GM19043 (cell line): ENCODE data around the gene GMDS.

Experiments
- ATAC-seq: cut with Tn5 transposase; IDR thresholded peaks from one replicate; pipeline ENCODE4 v1.9.1; 2021; ENCODE audit warnings: low read depth; ENCODE audit not compliant: unreplicated experiment

GMDS gene

GRCh38 chr6:2016040-2016439 lies 229.4 kb downstream of the GMDS start:
- ATAC-seq = no peak

GRCh38 chr6:2008383-2008976 lies 236.9 kb downstream of the GMDS start:
- no peak for ATAC-seq

GRCh38 chr6:2007165-2007564 lies 238.2 kb downstream of the GMDS start:
- ATAC-seq = no peak

DNA sequence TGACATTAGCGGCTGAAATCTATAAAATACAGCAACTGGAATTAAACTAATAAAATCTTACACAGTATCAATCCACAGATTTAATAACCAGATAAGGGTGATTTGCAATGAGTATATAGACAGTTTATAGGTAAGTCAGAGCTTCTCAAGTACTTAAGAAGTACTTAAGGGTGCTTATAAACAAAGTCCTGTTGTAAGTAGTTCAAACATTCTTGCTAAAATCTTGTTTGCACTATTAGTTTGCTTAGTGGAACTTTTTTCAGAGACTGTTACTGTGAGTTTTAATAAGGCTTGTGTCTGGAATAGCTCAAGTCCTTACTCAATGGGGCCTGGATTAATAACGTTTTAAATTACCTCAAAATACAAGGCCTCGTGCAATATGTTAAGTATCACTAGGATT lies 240.5 kb downstream of the GMDS start:
- no peak for ATAC-seq

- no peak for ATAC-seq
Observed at GRCh38 chr6:2000962-2001361, 244.4 kb downstream of the GMDS start.

DNA sequence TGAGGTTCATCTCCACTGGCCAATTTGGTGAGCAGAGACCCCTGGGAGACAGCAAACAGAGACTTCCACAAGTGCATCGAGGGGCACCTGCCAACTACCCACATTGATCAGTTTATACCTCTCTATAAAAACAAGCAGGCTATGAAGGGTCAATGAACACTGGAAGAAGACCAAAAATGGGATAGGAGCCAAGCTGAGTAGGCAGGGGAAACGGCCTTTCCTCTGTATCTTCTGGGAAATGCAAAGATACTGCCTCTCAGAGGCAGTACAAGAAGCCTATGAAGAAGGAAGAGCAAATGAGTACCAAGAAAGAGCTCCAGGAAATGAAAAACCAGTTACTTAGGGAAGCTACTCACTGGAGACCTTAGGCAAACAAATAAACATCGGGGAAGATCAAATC lies 247.7 kb downstream of the GMDS start:
- ATAC-seq = no peak

- no peak for ATAC-seq
Observed at GRCh38 chr6:1995636-1996035, 249.8 kb downstream of the GMDS start.

GRCh38 chr6:1993042-1993441 lies 252.4 kb downstream of the GMDS start:
- no peak for ATAC-seq

GRCh38 chr6:1991332-1991878 lies 254.0 kb downstream of the GMDS start:
- no peak for ATAC-seq

- ATAC-seq = no peak
Observed at GRCh38 chr6:1988843-1989242, 256.6 kb downstream of the GMDS start.

- no peak for ATAC-seq
Observed at GRCh38 chr6:1987640-1988039, 257.8 kb downstream of the GMDS start.

GRCh38 chr6:1986454-1987243 lies 258.8 kb downstream of the GMDS start:
- ATAC-seq = no peak

- ATAC-seq = no peak
Observed at GRCh38 chr6:1984346-1984994, 260.9 kb downstream of the GMDS start.

GRCh38 chr6:1983850-1984249 lies 261.6 kb downstream of the GMDS start:
- no peak for ATAC-seq

DNA sequence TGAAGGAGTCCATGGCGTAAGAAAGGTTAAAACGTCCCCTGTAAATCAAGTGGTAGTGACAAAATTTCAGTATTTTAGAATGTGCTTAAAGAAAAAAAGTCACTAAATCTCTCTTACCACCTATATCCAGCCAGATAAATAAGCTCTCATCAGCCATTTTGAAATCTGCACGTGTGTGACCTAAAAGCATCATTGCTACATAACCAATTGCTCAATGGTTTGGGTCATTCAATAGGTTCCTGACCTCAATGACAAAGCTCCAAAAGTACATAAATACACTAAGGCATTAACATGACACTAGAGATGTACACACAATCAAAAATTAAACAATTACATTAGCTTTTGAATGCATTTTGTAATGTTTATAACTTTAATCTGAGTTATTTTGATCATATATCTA lies 272.4 kb downstream of the GMDS start:
- no peak for ATAC-seq

DNA sequence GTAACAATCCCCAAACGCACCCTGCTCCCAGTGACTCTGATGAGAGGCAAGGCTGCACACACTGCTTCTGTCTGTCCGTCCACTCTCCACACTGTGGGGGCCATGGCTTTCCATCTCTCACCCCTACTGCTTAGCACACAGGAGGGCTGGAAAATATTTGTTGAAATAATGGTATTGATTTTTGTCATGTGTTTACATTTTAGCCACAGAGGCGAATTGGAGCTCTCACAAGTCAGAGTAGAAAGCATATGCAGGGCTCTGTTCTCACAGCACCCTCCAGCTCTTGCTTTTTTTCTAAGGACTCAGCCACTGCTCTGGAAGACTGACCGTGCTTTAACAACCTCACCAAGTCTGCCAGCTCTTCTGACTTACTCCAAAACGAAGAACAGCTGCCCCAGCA lies 273.8 kb downstream of the GMDS start:
- no peak for ATAC-seq

GRCh38 chr6:1970151-1970561 lies 275.2 kb downstream of the GMDS start:
- ATAC-seq = no peak

- ATAC-seq = no peak
Observed at GRCh38 chr6:1966713-1967112, 278.7 kb downstream of the GMDS start.

DNA sequence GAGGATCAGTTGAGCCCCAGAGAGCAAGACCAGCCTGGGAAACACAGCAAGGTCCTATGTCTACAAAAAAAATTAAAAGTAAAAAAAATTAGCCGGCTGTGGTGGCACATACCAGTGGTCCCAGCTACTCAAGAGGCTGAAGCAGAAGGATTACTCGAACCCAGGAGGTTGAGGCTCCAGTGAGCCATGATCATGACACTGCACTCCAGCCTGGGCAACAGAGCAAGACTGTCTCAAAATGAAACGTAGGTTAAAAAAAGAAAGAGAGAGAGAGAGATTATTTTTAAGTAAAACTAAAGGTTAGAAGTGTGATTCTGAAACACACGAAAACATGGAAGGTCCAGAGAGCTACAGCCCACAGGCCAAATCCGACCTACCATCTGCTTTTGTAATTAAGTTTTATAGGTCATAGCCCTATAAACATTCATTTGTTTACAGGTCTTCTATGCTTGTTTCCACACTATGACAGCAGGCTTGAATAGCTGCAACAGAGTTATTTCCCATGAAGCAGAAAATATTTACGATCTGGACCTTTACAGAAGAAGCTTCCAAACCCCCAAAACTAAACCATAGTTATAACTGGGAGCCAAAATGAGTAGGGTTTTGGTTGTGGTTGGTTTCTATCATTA lies 279.7 kb downstream of the GMDS start:
- ATAC-seq = no peak

DNA sequence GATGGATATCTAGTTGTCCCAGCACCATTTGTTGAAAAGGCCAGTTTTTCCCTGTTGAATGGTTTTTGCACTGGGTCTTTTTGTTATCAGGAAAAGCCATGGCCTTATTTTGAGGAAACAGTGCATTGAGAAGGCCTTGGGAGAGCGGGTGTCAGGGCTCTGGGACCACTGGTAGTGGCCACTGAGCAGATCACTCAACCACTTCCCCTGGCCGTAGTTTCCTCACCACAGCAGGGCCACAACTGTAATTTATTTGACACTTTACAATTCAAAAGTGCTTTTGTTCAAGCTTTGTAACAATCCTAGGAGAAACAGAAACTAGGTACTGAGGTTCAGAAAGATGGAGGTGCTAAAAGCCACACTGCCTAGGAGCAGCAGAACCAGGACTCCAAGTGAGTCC lies 281.8 kb downstream of the GMDS start:
- ATAC-seq = no peak

GRCh38 chr6:1962201-1962600 lies 283.2 kb downstream of the GMDS start:
- ATAC-seq = no peak
